ENCODE results near the gene OSBPL1A.

Gene OSBPL1A

DNA sequence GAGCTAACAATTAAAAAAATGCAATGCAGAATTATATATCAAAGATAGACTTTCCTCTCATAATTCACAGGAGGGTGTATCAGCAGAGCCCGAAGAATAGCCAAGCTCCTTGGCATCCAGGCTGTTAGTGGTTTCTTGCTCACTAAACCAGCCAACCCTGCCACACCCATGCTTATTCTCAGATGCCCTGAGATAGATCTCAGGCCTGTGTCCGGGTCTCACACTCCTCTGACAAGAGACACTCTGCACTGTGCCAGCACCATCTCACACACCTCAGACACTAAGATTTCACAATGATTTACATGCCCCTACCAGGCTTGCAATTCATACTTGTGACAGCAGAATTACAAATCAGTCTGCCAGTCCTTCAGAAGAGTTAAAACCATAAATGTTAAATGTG is 64.5 kb downstream of the OSBPL1A start:
- no peak for DNase-seq

DNA sequence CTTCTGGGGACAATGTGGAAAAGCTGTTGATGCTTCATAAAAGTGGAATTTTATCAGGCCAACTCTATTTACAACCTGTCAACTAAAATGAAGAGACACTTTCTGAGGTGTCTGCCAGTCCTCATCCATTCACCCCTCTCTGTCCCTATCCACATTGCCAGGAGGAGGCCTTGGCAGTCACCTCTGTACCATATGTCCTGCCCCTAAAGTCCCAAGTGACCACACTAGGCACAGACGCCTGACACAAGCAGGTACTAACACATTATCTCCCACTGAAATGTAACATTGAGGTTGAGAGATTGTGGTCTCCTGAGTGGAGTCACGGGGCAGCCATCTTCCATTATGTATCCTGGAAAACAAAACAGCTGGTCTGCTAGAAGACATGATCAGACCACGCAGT is 71.4 kb downstream of the OSBPL1A start:
- DNase-seq = no peak

DNA sequence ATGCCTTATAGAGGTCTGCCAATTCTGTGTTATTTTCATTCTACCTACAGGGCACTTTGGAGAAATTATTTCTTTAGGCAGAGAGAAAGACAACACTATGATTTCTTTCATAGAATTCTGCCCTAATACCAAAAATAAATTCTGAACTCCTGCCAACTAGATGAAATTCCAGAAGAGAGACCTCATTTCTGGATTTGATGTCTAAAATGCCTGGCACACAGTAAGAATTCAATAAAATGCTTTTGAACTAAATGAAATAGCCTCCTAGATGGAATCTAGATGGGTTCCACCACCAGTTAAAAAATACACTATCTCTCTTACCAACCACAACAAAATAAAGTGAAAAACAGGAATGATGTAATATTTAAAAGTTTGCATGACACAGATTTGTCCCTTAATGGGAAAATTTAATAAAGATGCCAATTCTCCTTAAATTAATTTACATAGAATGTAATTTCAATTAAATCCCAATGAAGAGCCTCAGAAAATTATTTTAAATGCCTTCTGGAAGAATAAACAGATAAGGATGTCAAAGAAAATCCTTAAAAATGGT is 75.0 kb downstream of the OSBPL1A start:
- DNase-seq = no peak

DNA sequence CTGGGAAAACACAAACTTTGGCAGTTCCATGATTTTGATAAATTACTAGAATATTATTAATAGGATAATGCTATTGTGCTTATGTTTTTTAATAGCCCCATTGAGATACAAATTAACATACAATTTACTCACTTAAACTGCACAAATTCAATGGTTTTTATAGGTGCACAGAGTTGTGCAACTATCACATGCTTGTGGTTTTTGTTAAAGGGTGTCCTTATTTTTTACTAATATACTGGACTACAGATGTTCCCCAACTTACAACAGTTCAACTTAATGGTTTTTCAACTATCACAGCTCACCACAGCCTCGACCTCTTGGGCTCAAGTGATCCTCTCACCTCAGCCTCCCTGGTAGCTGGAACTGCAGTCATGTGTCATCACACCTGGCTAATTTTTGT is 76.6 kb downstream of the OSBPL1A start:
- no peak for DNase-seq

DNA sequence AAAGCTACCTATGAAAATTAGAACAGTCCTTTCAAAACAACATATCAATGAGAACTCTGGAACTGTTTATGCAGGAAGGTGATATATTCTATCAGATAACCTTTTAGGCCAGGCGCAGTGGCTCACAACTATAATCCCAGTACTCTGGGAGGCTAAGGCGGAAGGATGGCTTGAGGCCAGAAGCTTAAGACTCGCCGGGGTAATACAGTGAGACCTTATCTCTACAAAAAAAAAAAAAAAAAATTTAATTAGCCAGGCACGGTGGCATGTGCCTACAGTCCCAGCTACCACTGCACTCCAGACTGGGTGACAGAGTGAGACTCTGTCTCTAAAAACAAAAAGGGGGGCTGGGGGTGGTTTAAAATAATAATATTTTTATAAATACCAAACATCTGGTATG is 77.9 kb downstream of the OSBPL1A start:
- no peak for DNase-seq

DNA sequence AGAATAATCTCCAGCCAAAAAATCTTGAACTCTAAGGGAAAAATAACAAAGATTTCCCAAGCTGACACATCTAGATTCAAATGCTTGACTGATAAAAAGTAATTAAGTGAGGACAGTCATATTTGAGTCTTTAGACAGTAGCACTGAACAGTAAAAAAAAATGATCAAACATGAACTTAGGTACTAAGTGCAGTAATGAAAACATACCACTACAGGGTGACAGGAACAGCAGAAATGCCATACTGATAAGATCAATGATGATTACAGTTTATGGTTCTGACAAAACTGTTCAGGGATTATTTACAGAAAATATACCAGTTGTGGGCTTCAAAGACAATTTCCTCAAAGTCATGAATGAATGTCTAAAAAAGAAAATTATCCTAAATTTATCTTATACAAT is 80.3 kb downstream of the OSBPL1A start:
- no peak for DNase-seq

DNA sequence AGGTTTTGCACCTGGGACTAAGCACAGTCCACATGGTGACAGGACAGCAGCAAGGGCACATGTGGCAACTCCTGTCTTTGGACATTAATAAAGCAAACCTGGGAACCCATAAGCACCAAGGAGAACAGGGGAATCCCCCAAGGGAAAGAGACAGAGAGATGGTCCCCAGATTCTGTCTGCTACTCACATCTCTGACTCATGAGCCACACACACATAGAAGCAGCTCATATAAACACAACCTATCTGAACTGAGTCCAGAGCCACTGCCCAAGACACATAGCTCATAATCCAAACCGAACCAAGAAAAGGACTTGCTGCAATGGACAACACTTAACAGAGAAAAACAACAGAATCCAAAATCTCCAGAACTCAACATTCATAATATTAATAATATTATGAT is 82.5 kb downstream of the OSBPL1A start:
- no peak for DNase-seq

DNA sequence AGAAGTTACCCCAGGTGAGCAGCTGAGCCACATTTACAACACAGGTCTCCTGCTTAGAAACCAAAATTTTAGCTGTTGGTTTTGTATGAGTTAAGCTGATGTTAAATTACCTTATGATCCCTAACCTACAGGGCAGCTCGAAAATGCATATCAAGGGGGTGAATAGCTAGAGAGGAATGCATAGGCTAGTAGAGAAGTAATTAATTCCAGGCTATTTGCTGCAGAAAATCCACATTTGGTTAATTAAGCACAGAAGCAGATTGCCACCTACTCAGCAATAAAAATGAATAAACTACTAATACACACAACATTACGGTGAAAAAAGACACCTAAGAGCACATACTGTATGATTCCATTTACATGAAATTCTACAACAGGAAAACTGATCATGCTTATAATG is 91.4 kb downstream of the OSBPL1A start:
- no peak for DNase-seq

DNA sequence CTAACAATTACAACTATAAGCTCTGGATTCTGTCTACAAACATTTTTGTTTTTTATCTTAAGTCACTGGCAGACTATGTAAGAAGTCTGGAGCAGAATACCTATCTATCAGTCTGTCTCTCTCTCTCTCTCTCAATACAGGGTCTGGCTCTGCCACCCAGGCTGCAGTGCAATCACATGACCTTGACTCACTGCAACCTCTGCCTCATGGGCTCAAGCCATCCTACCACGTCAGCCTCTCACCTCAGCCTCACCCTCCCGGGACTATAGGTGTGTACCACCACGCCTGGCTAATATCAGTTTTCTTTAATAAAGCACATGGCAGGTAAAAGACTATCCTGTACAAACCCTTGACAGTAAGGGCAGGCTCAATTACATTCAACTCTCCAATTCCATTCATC is 96.9 kb downstream of the OSBPL1A start:
- no peak for DNase-seq

DNA sequence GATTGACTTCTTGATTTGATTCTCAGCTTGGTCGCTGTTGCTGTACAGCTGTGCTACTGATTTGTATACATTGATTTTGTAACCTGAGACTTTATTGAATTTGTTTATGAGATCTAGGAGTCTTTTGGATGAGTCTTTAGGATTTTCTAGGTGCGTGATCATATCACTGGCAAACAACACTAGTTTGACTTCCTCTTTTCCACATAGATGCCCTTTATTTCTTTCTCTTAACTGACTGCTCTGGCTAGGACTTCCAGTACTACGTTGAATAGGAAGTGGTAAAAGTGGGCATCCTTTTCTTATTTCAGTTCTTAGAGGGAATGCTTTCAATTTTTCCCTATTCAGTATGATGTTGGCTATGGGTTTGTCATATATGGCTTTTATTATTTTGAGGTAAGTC is 101.3 kb downstream of the OSBPL1A start:
- no peak for DNase-seq

DNA sequence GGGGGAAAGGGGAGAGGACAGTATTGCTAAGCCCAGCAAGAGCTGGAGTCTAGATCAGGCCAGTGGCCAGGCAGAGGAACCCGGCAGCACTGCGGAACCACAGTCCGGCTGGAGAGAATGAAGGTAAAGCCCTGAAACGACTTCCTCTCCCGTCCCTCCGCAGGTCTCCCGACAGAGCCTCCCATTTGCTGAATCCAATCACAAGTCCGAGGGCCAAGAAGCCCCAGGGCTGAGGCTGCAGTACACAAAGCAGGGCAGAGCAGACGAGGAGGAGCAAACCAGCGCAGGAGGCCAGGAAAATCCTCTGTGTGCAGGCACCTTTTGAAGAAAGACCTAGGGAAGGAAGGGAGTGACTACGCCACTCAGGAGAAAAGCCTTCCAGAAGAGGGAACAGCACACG is 104.4 kb downstream of the OSBPL1A start:
- no peak for DNase-seq

DNA sequence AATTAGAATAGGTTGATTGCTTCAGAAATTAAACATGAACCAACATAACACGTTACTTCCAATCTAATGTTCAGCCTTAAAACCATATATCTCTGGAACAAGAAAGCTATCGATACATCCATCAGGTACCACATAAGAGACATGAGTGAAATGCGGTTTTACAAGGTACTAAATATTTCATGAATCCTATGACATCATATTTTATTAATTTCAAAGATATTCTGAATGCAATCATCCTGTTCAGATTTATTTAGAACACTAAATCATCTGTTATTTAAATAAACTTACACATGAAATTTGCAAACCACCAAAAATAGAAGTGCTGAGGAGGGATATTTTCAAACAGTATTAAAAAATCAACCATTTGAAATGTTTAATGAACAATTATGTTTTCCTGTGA is 119.0 kb downstream of the OSBPL1A start:
- DNase-seq = no peak

DNA sequence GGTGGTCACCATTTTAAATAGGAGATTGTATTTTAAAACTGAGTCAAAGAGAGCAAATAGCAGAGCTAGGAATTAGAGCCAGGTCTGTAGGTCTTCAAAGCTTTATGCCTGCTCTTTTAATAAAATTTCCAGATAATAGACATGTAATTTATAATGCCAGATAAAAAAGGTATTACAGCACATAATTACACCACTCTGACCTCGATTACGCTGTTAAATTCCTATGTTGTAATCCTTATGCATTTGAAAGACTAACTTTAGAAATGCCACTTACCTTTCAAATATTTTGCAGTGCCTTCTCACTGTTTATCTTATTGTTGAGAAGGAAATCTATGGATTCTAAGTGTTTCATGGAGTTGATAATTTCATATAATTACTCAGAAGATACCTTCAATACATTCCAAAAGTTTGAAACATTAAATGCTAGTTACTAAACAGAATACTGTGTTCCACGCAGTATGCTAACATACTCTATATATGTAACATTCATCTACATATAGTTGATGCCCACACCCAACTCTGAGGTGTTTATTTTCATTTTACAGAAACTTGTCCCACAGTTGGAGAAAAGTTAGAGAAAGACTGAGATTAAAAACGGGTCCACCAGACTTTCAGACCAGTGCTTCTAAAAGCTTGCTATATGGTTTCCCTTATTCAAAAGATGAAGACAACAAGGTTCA is 120.0 kb downstream of the OSBPL1A start:
- DNase-seq = no peak

DNA sequence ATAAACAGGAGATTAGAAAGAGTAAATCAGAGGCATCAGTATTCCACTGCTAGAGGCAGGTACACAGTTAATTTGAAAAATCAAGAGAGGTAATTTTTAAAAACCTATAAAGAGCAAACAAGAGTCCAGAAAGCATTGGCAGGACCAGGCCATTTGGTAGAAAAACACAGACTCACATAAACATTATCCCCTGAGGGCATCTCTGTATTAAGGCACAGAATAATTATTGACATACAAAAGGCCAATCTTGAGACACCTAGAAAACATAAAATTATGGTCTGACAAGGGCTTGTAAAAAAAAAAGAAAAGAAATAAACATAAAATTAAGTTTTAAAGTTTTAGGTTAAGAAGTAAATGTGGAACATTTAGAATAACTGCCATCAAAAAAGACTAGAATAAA is 120.6 kb downstream of the OSBPL1A start:
- DNase-seq = no peak

DNA sequence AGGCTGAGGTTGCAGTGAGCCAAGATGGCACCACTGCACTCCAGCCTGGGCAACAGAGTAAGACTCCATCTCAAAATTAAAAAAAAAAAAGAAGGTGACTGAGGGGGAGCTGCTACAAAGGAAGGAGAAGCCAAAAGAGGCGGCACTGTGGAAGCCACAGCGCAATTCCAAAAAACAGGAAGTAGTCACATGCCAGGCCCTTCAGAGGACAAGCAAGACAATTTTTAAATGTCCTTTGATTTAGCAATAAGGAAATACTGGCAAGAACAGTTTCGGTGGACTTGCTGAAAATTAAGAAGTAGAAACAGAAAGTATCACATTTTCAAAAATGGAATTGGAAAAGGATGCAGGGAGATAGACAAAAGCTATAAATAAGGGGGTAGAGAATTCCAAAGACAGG is 122.8 kb downstream of the OSBPL1A start:
- DNase-seq = no peak

DNA sequence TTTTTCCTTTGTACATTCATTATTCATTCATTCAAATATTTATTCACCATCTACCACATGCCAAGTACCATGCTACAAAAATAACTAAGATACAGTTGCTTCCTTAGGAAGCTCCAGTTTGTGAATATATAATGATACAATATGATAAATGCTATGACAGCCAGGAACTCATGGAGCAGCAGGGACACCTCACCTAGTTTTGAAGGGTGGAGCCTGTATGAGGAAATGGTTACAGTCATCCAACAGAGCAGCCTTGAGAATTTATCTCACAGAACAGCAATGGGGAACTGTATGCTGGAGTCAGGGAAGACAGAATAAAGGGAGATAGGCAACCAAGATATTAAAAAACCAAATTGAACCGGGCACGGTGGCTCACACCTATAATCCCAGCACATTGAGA is 124.0 kb downstream of the OSBPL1A start:
- no peak for DNase-seq

DNA sequence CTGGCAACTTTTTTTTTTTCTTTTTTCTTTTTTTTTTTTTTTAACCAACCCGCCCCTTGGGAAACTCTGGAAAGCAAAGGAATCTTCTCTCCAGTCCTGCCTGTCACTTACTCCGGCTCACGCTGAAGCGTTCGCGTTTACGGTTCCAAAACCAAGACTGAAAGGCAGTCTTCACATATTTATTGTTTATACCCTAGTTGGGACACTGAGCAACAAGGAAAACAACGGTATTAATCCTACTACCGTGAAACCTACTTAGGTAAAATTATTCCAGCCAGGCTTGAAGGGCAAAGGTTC is 125.4 kb downstream of the OSBPL1A start:
- DNase-seq = no peak

DNA sequence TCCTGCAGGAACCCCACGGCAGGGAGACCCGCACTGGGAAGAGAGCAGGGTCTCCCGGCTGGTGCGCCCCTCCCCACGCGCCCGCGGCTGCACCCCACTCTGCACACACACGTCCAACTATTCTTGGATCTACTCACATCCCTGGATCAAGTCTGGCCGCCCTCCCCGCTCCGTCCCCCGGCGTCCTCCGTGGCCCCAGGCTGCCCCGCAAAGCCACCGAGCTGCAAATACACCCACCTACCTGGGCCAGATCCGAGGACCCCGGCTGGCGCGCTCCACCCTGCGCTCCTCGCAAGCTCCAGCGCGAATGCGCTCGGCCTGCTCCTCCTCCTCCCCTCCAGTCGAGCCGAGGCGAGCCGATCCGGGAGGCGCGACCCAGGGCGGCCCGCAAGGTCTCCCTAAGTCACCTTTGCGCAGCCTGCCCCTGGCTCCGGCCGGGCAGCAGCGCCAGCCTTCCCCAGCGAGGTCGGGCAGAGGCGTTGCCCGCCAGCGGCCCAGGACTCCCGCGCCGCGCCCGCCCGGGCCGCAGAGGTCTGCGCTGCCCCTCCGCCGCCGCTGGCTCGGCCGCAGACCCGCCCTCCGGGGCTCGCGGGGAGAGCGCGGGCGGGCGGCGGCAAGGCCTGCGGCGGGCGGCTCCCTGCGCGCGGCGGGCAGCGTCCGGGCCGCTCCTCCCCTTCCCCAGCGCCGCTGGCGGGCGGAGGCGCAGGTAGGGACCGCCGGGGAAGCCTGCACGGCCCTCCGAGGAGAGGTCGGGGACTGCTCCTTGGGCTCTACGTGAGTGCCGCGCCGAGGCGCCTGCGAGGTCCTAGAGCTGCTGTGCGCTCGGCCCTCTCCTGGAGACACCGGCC is 126.0 kb downstream of the OSBPL1A start:
- peak; percentile 46 for DNase-seq

DNA sequence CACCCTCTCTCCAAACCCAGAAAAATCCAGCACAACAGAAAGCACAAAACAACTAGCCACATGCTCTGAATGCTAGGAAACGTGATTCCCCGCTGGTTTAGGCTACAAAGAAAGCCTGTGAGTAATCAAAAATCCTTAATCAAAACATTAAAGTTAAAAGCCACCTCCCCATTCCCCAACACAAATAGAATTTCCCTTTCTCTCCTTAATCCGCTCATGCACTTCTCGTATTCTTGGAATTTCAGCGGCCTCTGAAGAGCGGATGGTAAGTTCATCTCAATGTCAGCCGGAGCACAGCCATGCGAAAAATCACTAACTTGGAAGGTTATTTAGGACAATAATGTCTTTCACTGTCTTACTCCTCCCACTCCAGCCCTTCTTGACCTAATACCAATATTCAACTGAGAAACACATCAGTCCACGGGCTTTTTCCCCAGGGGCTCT is 126.7 kb downstream of the OSBPL1A start:
- DNase-seq = no peak

DNA sequence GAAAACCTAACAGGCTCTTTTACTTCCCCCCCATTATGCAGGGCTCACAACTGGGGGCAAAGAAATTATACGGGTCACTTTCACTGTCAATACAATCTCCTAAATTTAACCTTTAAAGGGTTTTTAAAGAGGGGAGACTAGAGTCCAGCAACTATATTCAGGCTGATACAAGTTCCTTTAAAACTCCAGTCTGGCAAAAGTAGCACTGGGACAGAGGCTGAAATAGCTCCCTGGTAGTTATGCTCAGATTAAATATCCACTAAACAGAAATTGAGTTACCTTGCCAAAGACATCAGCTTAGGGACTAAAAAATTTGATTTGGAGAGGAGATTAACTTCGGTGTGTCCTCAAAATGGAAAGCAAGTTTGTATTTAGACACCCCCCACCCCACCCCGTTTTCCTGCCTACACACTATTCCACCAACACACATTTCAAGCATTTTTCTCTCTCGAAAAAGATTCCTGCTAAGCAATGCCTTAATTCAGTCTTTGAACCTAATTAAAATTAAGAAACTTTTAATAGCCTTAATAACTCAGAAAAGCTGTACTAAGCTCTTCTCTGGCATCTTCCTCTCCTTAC is 127.2 kb downstream of the OSBPL1A start:
- DNase-seq = no peak

DNA sequence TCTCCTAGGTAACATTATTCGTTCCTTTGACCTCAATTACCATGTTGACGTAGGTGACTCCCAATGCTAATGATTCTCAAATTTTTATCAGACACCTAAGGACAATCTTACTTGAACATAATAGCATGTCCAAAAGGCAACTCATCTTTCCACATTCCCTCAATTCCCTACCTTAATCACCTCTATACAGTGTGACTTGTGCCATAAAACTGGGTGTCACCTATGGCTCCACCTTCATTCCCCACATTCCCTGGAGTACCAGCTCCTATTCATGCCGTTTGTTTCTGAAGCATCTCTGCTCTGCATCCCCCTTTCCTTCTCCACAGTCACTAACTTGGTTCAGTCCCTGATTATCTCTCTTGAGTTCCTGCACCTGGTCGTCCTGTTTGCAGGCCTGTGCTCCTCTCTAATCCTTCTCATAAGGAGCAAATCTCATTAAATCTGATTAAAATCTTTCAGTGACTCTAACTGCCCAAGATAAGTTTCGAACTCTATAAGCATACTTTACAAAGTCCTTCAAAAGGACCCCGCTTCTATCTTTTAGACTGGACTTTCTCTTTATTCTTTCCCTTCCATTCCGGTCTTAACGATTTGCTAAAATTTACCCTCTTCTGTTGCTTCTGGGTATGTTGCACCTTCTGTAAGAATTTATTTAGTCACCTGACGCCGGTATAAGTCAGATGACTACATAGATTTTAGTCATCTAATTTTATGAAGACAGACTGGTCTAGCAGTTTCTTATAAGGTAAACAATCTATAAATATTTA is 128.7 kb downstream of the OSBPL1A start:
- no peak for DNase-seq

DNA sequence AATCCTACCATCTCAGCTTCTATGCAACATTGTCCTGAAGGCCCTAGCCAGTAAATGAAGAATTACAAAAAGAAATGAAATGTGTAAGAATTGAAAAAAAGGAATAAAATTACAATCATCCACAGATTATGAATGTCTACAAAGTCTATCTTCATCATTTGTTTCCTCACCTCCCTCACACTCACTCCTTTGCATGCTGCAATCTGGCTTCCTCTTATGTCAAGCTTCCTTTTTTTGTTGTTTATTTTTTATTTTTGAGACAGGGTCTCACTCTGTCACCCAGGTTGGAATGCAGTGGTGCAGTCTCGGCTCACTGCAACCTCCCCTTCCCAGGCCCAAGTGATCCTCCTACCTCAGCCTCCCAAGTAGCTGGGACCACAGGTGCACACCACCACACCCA is 129.7 kb downstream of the OSBPL1A start:
- DNase-seq = no peak

DNA sequence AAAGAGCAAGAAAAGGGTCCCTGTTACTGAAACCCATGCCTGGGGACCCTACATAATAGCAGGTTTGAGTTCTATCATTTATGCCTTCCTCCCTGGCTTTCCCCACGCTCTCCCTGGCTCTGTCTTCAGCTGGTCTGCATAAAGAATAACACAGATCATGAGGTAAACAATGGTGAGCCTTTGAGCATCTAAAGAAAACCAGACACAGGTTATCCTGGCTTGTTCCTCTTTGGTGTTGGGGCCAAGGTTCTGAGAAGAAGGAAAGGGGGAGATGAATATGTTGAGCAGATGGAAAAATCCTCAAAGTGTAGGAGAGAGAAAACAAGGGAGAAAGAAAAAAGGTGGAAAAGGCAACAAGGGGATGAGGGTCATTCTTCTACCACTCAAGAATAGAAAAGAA is 131.5 kb downstream of the OSBPL1A start:
- DNase-seq = no peak
